ENCODE results near the gene CHST9. TPM values are rescaled to one million over a fixed set of nuclear protein-coding genes. Genes with fewer than 3 reads are reported as not detected.

Gene CHST9
- total RNA-seq, 2 donors from 2014 or later = 10.3 to 19.3 TPM

- intact Hi-C loops (cut with DNase I) = no loop called here
Observed at GRCh38 chr18:27057519-27058234, 127.4 kb downstream of the CHST9 start.

GRCh38 chr18:27054926-27055325 lies 130.2 kb downstream of the CHST9 start:
- 83% methylated on average over 3 of the region's 3 CpGs for WGBS
- no peak for DNase-seq (ENCODE audit: low spot score)
- TF ChIP-seq CTCF (IDR thresholded peaks at IDR 0.05) (no peak), POLR2AphosphoS5 (IDR thresholded peaks at IDR 0.05) (no peak), POLR2A (IDR thresholded peaks at IDR 0.05) (no peak)
- Histone ChIP-seq H3K4me1 (replicated peaks) (peaks cover 5% of the 10 kb centered on the region), H3K27ac (no peak overlapping the region), H3K4me3 (no peak overlapping the region), H3K36me3 (no peaks in the 10 kb centered on the region), H3K9me3 (no peaks in the 10 kb centered on the region), H3K27me3 (replicated peaks; ENCODE audit: insufficient read depth) (no peaks in the 10 kb centered on the region)
- intact Hi-C loops (cut with DNase I) = no loop called here

More at GRCh38 chr18:27057519-27058234, 127.4 kb downstream of the CHST9 start:
- Histone ChIP-seq H3K36me3 (no peaks in the 10 kb centered on the region), H3K4me1 (replicated peaks) (peaks cover 5% of the 10 kb centered on the region), H3K9me3 (no peaks in the 10 kb centered on the region), H3K27me3 (replicated peaks; ENCODE audit: insufficient read depth) (no peaks in the 10 kb centered on the region), H3K27ac (peak overlapping the region; percentile 63 to 67), H3K4me3 (peak overlapping the region in 1 of 2 donors; percentile 9)
- peak; percentile 52 for DNase-seq (ENCODE audit: low spot score)
- 23% methylated on average over 11 of the region's 11 CpGs for WGBS
- TF ChIP-seq POLR2A (IDR thresholded peaks at IDR 0.05) (no peak), POLR2AphosphoS5 (IDR thresholded peaks at IDR 0.05) (peak; percentile 58), CTCF (IDR thresholded peaks at IDR 0.05) (no peak)

- Histone ChIP-seq H3K27me3 (replicated peaks; ENCODE audit: insufficient read depth) (no peaks in the 10 kb centered on the region), H3K9me3 (no peaks in the 10 kb centered on the region), H3K4me3 (no peak overlapping the region), H3K36me3 (no peaks in the 10 kb centered on the region), H3K27ac (no peak overlapping the region), H3K4me1 (replicated peaks) (no peaks in the 10 kb centered on the region)
- DNase-seq (ENCODE audit: low spot score) = no peak
- TF ChIP-seq CTCF (IDR thresholded peaks at IDR 0.05) = no peak
- TF ChIP-seq POLR2A (IDR thresholded peaks at IDR 0.05) = no peak
- TF ChIP-seq POLR2AphosphoS5 (IDR thresholded peaks at IDR 0.05) = no peak
- intact Hi-C loops (cut with DNase I) = no loop called here
- 77% methylated on average over 4 of the region's 4 CpGs for WGBS
Observed at GRCh38 chr18:27049969-27050368, 135.1 kb downstream of the CHST9 start.

GRCh38 chr18:27045342-27045741 lies 139.8 kb downstream of the CHST9 start:
- 94% methylated on average over 3 of the region's 3 CpGs for WGBS
- TF ChIP-seq POLR2AphosphoS5 (IDR thresholded peaks at IDR 0.05) (no peak), CTCF (IDR thresholded peaks at IDR 0.05) (no peak), POLR2A (IDR thresholded peaks at IDR 0.05) (no peak)
- Histone ChIP-seq H3K4me1 (replicated peaks) (peaks cover 4% of the 10 kb centered on the region), H3K4me3 (no peak overlapping the region), H3K27ac (no peak overlapping the region), H3K27me3 (replicated peaks; ENCODE audit: insufficient read depth) (no peaks in the 10 kb centered on the region), H3K9me3 (no peaks in the 10 kb centered on the region), H3K36me3 (no peaks in the 10 kb centered on the region)
- intact Hi-C loops (cut with DNase I) = no loop called here
- no peak for DNase-seq (ENCODE audit: low spot score)

- peaks cover 4% of the 10 kb centered on the region for H3K4me1 ChIP-seq (replicated peaks)
- no peak overlapping the region for H3K4me3 ChIP-seq
- no peaks in the 10 kb centered on the region for H3K9me3 ChIP-seq
- peak overlapping the region in 1 of 2 donors; percentile 43 for H3K27ac ChIP-seq
- intact Hi-C loops (cut with DNase I) = no loop called here
- H3K36me3 ChIP-seq = no peaks in the 10 kb centered on the region
- H3K27me3 ChIP-seq (replicated peaks; ENCODE audit: insufficient read depth) = no peaks in the 10 kb centered on the region
- TF ChIP-seq POLR2A (IDR thresholded peaks at IDR 0.05) (no peak), CTCF (IDR thresholded peaks at IDR 0.05) (no peak), POLR2AphosphoS5 (IDR thresholded peaks at IDR 0.05) (no peak)
- DNase-seq (ENCODE audit: low spot score) = no peak
Observed at GRCh38 chr18:27042177-27042576, 142.9 kb downstream of the CHST9 start.

Measured in prostate gland (tissue), 2 donors.